Duodenal mucosa (tissue), 2 donors: ENCODE results near the gene ASIC3.
"Not testable (repeated sequence)": the region's sequence is repeated elsewhere in the genome, so short reads cannot be mapped to it uniquely, and the experiment has no call there.

Source experiments
- H3K27ac ChIP-seq: one replicate; pipeline ENCODE4 v1.7.0; 2013; ENCODE audit warnings: low read depth, low read length
- H3K27me3 ChIP-seq, 2 donors: one replicate each; pipeline ENCODE4 v1.7.0; 2013; ENCODE audit warnings: low read length in 2 of 2, control low read depth in 1 of 2; ENCODE audit not compliant: insufficient read depth in 2 of 2, control insufficient read depth in 1 of 2
- H3K36me3 ChIP-seq, 2 donors: one replicate each; pipeline ENCODE4 v1.7.0; 2013; ENCODE audit warnings: low read length in 2 of 2, control low read depth in 1 of 2; ENCODE audit not compliant: insufficient read depth in 2 of 2, control insufficient read depth in 1 of 2
- H3K4me1 ChIP-seq, 2 donors: one replicate each; pipeline ENCODE4 v1.7.0; 2013; ENCODE audit warnings: low read length in 2 of 2, control low read depth in 1 of 2; ENCODE audit not compliant: insufficient read depth in 2 of 2, control insufficient read depth in 1 of 2
- H3K4me3 ChIP-seq, 2 donors: one replicate each; pipeline ENCODE4 v1.7.0; 2013; ENCODE audit warnings: low read length in 2 of 2, low read depth in 1 of 2
- H3K9ac ChIP-seq, 2 donors: one replicate each; pipeline ENCODE4 v1.7.0; 2013; ENCODE audit warnings: low read length in 2 of 2, low read depth in 1 of 2
- H3K9me3 ChIP-seq, 2 donors: one replicate each; pipeline ENCODE4 v1.7.0; 2013; ENCODE audit warnings: low read length in 2 of 2, control low read depth in 1 of 2; ENCODE audit not compliant: control insufficient read depth in 1 of 2

The ASIC3 gene

DNA sequence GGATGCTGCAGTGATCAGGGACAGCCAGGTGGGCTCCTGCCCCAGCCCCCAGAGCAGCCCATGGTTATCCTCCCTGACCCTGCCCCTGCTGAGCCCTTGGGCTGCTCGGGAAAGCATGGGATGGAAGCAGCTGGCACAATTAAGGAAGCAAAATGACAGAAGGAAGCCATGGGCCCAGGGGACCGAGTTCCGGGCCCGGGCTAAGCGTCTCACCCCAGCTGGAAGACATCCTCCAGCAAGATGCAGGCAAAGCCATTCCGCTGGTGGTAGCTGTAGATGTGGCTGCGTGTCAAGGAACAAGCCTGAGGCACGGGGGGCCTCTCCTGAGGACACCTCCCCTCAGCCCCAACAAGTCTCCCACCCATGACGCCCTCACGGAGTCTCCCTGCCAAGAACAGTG lies 25.1 kb upstream of the ASIC3 start:
- Histone ChIP-seq H3K9ac (no peak overlapping the region), H3K9me3 (no peaks in the 10 kb centered on the region), H3K36me3 (no peaks in the 10 kb centered on the region), H3K4me1 (peaks cover 12 to 25% of the 10 kb centered on the region in 2 donors), H3K4me3 (no peak overlapping the region), H3K27ac (no peak overlapping the region), H3K27me3 (peaks cover 23 to 26% of the 10 kb centered on the region in 2 donors)

DNA sequence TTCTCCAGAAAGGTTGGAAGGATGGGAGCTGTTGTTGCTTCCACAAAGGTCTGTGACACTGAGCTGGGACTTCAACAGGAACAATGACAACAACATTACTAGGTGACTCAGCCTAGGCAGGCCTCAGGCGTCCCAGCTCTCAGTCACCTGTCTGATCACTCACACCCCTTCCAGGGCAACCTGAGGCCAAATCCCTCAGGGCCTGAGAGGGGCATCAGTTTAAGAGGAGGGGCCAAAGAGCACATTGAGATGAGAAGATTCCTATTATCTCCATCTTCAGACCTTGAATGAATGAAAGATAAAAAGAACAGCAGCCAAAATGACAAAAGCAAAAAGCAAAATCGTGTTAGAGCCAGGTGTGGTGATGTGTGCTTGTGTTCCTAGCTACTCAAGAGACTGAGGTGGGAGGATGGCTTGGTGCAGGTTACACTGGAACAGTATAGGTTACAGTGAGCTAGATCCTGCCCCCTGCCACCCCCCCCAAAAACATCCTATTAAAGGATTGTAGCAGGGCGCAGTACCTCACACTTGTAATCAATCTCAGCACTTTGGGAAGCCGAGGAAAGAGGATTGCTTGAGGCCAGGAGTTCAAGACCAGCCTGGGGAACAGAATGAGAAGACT lies 23.8 kb upstream of the ASIC3 start, which contains the start of gene ATG9B:
Gene ATG9B (minus strand): TSS at position 60 of the 622 bp plus-strand sequence. CDS start 71 bp downstream, outside the sequence.
- Histone ChIP-seq H3K27me3 (peaks cover 12 to 14% of the 10 kb centered on the region in 2 donors), H3K9ac (no peak within 1 kb of the TSS), H3K9me3 (no peaks in the 10 kb centered on the region), H3K4me3 (no peak within 1 kb of the TSS), H3K4me1 (peaks cover 6 to 22% of the 10 kb centered on the region in 2 donors), H3K36me3 (no peaks in the 10 kb centered on the region), H3K27ac (no peak within 1 kb of the TSS)

DNA sequence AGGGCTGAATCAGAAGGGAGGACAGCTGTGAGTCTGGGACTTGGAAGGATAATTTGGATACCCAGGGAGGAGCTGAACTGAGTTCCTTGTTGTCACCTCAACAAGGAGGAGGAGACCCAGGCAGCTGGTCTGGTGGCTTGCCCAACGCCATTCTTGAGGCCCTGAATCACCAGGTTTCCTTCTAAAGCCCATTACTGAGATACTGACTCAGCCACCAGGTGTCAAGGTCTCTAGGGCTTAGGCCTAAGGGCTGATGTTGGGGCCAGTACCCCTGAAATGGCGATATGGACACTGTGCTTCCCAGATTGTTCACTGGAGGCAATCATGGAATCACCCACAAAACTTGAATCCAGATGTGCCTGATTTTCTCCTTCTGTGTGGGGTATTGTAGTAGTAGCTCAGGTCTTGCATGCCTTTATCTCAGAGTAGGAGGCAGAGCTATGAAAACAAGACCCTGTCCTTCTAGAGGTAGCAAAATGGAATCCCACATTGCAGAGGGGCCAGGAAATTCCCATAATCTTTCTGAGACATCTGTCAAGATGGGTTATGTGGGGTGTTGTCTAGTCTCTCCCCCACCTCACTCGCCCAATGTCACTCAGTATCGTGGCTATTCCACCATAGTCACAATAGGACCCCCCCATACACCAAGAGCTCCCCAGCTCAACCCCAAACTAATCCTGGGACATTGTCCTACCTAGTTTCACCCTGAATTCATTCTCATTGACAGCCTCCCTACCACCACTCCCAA lies 22.2 kb upstream of the ASIC3 start:
- Histone ChIP-seq H3K27ac (no peak overlapping the region), H3K9ac (no peak overlapping the region), H3K4me3 (no peak overlapping the region), H3K36me3 (no peaks in the 10 kb centered on the region), H3K27me3 (no peaks in the 10 kb centered on the region), H3K9me3 (no peaks in the 10 kb centered on the region), H3K4me1 (peaks cover 6 to 22% of the 10 kb centered on the region in 2 donors)

DNA sequence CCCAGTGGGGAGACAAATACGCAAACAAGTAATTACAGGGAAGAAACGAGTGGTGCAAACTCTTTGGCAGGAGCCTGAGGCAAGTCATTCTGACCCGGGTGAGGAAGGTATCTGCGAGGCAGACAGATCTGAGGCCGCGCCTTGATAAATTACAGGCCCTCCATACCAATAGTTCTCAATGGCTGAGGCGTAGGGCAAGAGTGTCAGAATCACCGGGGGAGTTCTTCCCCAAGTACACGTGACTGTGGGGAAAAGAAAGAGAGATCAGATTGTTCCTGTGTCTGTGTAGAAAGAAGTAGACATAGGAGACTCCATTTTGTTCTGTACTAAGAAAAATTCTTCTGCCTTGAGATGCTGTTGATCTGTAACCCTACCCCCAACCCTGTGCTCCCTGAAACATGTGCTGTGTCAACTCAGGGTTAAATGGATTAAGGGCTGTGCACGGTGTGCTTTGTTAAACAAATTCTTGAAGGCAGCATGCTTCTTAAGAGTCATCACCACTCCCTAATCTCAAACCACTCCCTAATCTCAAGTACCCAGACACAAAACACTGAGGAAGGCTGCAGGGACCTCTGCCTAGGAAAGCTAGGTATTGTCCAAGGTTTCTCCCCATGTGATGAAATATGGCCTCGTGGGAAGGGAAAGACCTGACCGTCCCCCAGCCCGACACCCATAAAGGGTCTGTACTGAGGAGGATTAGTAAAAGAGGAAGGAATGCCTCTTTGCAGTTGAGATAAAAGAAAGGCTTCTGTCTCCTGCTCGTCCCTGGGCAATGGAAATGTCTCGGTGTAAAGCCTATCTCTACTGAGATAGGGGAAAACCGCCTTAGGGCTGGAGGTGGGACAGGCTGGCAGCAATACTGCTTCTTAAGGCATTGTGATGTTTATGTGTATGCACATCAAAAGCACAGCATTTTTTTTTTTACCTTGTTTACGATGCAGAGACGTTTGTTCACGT lies 21.3 kb upstream of the ASIC3 start:
- H3K27ac ChIP-seq, H3K36me3 ChIP-seq, H3K9me3 ChIP-seq, H3K27me3 ChIP-seq: not testable (repeated sequence)
- Histone ChIP-seq H3K9ac (peak overlapping the region in 1 of 2 donors; percentile 57), H3K4me3 (peak overlapping the region in 1 of 2 donors; percentile 75), H3K4me1 (peaks cover 6 to 22% of the 10 kb centered on the region in 2 donors)

DNA sequence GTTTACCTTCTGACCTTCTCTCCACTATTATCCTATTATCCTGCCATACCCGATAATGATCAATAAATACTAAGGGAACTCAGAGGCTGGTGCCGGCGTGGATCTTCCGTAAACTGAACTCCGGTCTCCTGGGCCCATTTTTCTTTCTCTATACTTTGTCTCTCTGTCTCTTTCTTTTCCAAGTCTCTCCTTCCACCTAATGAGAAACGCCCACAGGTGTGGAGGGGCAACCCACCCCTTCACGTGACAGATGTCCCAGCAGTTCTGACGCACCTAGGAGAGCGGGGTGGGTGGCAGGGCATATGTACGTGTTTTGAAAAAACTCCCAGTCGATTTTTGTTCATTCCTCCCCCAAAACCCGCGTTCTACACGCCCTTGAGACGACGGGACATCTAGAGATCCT lies 20.6 kb upstream of the ASIC3 start:
- not testable (repeated sequence) for H3K9me3 ChIP-seq, H3K36me3 ChIP-seq, H3K27me3 ChIP-seq
- Histone ChIP-seq H3K27ac (peak overlapping the region; percentile 36), H3K9ac (peak overlapping the region; percentile 57 to 61), H3K4me1 (peaks cover 6 to 22% of the 10 kb centered on the region in 2 donors), H3K4me3 (peak overlapping the region; percentile 75 to 82)

DNA sequence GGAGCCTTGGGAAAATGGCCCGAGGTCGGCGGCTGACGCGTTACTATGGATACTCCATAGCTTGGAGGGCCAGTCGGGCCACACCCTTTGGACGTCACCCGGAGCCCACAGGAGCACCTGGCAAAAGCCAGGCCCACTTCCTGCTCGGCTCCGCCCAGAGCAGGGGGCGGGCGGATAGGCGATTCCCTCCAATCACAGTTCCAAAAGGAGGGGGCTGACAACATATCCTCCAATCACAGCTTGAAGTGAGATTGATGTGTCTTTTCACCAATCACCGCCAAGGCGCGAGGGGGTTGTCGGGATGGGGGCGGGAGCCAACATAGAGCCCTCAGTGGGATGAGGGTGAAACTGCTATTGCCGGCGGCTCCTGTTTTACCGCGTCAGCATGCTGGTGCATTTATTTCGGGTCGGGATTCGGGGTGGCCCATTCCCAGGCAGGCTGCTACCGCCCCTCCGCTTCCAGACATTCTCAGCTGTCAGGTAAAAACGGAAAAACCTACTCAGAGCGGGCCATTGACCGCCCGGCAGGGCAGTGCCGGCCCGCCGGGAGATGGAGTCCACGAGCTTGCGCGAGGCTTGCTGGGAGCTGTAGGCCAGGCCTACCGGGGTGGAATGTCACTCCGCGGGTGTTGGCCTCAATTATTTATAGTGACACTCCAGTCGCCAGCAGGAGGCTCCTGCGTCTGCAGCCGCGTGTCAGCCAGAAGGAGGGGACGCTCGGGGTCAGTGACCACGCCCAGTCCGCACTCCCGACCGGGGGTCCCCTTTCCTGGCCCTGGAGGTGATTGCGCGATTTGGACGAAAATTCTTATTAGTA lies 20.0 kb upstream of the ASIC3 start, which contains the start of gene ABCB8:
Gene ABCB8 (plus strand): TSS at position 320 of the 817 bp plus-strand sequence. CDS start 66 bp downstream, at position 386.
- H3K9ac ChIP-seq = peak within 1 kb of the TSS; percentile 57 to 61
- H3K4me3 ChIP-seq = peak within 1 kb of the TSS; percentile 75 to 82
- no peaks in the 10 kb centered on the region for H3K27me3 ChIP-seq
- peaks cover 6 to 22% of the 10 kb centered on the region in 2 donors for H3K4me1 ChIP-seq
- peaks cover 0 to 11% of the 10 kb centered on the region in 2 donors for H3K36me3 ChIP-seq
- H3K9me3 ChIP-seq = no peaks in the 10 kb centered on the region
- peak within 1 kb of the TSS; percentile 76 for H3K27ac ChIP-seq

DNA sequence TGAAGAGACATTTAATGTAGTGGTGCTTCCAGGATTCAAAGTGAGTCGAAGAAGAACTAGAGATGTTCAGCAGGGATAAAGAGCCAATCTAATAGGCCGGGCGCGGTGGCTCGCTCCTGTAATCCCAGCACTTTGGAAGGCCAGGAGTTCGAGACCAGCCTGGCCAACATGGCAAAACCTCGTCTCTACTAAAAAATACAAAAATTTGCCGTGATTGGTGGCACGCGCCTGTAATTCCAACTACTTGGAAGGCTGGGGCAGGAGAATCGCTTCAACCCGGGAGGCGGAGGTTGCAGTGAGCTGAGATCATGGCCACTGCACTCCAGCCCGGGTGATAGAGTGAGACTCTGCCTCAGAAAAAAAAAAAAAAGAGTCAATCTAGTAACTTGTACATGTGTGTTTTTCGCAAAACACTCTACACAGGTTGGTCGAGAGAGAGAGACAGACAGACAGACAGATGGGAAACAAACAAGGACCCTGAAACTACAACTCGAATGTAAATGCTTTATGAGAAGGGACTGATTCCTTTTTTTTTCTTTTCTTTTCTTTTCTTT lies 19.3 kb upstream of the ASIC3 start:
- Histone ChIP-seq H3K9ac (peak overlapping the region; percentile 57 to 61), H3K9me3 (no peaks in the 10 kb centered on the region), H3K4me1 (peaks cover 6 to 22% of the 10 kb centered on the region in 2 donors), H3K27ac (peak overlapping the region; percentile 76), H3K4me3 (peak overlapping the region; percentile 75 to 82), H3K36me3 (peaks cover 0 to 14% of the 10 kb centered on the region in 2 donors), H3K27me3 (no peaks in the 10 kb centered on the region)

DNA sequence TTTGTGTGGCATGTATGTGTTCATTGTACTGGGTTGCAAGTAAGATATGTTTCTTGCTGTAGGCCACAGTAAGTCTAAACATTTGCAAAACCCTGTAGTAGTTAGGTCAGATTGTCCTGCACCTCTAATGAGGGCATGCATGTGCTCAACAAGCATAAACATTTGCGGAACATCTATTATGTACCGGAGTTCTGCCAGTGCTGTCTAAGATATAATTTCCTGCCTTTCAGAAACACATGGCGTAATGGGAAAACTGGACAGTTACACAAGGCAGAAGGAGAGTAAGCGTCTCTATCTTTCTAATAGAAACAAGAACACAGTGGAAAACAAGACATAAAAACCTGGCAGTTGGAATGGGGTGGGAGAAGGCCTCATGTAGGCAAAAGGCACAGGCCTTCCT lies 17.3 kb upstream of the ASIC3 start:
- no peaks in the 10 kb centered on the region for H3K9me3 ChIP-seq
- H3K9ac ChIP-seq = no peak overlapping the region
- H3K27ac ChIP-seq = no peak overlapping the region
- H3K27me3 ChIP-seq = no peaks in the 10 kb centered on the region
- H3K36me3 ChIP-seq = peaks cover 10 to 31% of the 10 kb centered on the region in 2 donors
- no peak overlapping the region for H3K4me3 ChIP-seq
- peaks cover 6 to 22% of the 10 kb centered on the region in 2 donors for H3K4me1 ChIP-seq
